Right lobe of liver (tissue), 4 donors: ENCODE data around the gene AGFG1.

Source experiments
- POLR2A ChIP-seq: fragments of 450-650 bp; IDR thresholded peaks from one replicate; pipeline ENCODE4 v1.6.1; 2017; ENCODE audit warnings: antibody characterized with exemption, mild to moderate bottlenecking
- TF ChIP-seq, protein P1 (sequence below), 4 donors: fragments of 200-600 bp in 3 of 4; fragments of 450-650 bp in 1 of 4; IDR thresholded peaks; one replicate each; pipeline versions ENCODE4 v1.5.1 to v1.8.0; 2016 to 2022; ENCODE audit warnings: antibody characterized with exemption in 4 of 4, mild to moderate bottlenecking in 2 of 4
- donor health status: DM: no; HTN: no; CAD: no.
- donor health status: DM: no; HTN: no; CAD: no.
- donor health status: DM: no; HTN: yes; CAD: no.

DNA sequence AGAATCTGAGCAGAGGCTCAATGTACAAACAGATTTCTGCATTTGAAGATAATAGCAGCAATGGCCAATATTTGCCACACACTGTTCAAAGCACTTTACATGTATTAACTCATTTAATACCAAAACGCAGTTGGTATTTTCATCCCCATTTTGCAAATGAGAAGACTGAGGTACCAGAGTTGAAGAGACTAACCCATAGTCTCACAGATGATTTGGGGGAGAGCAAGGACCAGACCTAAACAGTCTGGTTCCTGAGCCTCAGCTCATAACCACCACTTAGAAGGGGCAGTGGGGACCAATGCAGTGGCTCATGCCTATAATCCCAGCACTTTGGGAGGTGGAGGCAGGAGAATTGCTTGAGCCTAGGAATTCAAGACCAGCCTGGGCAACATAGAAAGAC, 18.1 kb upstream of the AGFG1 start:
- TF ChIP-seq, protein P1, sequence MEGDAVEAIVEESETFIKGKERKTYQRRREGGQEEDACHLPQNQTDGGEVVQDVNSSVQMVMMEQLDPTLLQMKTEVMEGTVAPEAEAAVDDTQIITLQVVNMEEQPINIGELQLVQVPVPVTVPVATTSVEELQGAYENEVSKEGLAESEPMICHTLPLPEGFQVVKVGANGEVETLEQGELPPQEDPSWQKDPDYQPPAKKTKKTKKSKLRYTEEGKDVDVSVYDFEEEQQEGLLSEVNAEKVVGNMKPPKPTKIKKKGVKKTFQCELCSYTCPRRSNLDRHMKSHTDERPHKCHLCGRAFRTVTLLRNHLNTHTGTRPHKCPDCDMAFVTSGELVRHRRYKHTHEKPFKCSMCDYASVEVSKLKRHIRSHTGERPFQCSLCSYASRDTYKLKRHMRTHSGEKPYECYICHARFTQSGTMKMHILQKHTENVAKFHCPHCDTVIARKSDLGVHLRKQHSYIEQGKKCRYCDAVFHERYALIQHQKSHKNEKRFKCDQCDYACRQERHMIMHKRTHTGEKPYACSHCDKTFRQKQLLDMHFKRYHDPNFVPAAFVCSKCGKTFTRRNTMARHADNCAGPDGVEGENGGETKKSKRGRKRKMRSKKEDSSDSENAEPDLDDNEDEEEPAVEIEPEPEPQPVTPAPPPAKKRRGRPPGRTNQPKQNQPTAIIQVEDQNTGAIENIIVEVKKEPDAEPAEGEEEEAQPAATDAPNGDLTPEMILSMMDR (IDR thresholded peaks at IDR 0.05) = no peak
- TF ChIP-seq POLR2A = no peak
